Measurements from ENCODE around the gene MED26. TPM values are rescaled to one million over a fixed set of nuclear protein-coding genes. Genes with fewer than 3 reads are reported as not detected.
A peak's percentile ranks its signal among the peaks of the same experiment; 100 is the strongest.

The MED26 gene
- total RNA-seq, 1 experiment from 2014 or later, result 15.6 TPM

DNA sequence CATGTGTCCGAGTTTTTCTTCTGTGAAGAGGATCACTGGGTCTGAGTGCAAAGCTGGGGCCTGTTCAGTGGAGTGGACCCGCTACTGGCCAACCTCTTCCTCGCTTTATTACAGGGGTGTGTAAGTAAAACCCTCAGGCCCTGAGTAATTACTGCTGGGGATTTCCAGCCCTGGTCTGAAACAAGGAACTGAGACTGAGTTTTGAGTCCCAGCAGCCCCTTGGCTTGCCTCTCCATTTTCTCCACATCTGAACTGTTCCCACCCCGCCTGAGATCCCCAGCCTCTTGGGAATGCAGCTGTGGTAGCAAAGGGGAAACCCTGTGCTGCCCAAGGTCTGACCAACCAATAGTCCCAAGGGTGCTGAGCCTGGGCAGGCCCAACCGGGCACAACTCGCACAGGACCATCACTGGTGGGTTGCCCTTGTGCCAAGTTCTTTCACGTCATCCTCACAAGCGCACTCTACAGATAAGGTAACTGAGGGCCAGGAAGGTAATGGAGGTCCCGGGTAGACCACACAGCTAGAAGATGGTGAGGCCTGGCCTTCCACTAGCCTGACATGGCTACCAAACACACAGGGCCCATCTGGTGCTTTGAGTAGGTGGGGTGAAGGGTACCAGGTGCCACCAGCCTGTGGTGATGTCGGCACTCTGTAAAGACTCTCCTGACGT lies 42.1 kb downstream of the MED26 start:
- TF ChIP-seq, protein P1, sequence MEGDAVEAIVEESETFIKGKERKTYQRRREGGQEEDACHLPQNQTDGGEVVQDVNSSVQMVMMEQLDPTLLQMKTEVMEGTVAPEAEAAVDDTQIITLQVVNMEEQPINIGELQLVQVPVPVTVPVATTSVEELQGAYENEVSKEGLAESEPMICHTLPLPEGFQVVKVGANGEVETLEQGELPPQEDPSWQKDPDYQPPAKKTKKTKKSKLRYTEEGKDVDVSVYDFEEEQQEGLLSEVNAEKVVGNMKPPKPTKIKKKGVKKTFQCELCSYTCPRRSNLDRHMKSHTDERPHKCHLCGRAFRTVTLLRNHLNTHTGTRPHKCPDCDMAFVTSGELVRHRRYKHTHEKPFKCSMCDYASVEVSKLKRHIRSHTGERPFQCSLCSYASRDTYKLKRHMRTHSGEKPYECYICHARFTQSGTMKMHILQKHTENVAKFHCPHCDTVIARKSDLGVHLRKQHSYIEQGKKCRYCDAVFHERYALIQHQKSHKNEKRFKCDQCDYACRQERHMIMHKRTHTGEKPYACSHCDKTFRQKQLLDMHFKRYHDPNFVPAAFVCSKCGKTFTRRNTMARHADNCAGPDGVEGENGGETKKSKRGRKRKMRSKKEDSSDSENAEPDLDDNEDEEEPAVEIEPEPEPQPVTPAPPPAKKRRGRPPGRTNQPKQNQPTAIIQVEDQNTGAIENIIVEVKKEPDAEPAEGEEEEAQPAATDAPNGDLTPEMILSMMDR (conservative IDR thresholded peaks at IDR 0.05; ENCODE audit: low read depth, low read length), result no peak
- no peak for TF ChIP-seq EZH2 (IDR thresholded peaks at IDR 0.05; ENCODE audit: borderline replicate concordance, low read depth, low read length, poor library complexity, severe bottlenecking)
- peaks cover 70% of the 10 kb centered on the region for H3K4me1 ChIP-seq (ENCODE audit: insufficient read depth, low read length, poor library complexity, severe bottlenecking)

DNA sequence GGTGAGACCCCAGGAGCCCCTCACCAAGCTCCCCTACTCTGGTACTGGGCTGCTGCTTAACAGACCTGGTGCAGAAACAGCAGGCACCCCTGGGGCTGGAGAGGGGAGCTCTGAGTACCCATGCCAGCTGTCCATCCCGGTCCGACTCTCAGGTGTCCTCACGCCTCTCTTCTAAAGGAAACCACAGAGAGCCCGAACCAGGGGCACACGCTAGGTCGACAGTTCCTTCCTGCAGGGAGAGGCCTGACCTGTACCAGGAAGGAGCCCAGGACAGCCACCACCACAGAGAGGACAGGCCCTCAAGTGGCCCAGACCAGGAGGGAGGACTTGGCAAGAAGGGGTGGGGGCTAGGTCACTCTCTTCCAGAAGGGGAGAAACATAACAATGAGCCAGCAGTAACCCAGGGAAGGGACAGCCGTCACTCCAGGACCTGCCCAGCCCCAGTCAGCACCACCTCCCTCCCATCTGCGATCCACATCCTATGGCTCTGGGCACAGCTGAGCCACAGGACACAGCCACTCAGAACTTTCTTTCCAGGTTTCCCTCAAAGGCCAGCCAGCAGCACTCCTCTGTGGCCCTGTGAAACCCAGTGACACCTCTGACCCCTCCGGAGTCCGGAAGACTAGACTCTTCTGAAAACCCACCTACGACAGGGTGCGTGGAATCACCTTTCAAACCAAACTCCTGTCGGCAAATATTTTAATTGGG lies 42.8 kb downstream of the MED26 start:
- H3K36me3 ChIP-seq (ENCODE audit: insufficient read depth, low read length, poor library complexity, severe bottlenecking), result no peaks in the 10 kb centered on the region
- H3K4me3 ChIP-seq (ENCODE audit: low read depth, low read length, poor library complexity, severe bottlenecking), result peak overlapping the region; percentile 33
- DNase-seq (ENCODE audit: low spot score), result no peak
- H3K4me1 ChIP-seq (ENCODE audit: insufficient read depth, low read length, poor library complexity, severe bottlenecking), result peaks cover 67% of the 10 kb centered on the region
- no peak for TF ChIP-seq EZH2 (IDR thresholded peaks at IDR 0.05; ENCODE audit: borderline replicate concordance, low read depth, low read length, poor library complexity, severe bottlenecking)
- TF ChIP-seq, protein P1 (conservative IDR thresholded peaks at IDR 0.05; ENCODE audit: low read depth, low read length), result no peak
- H3K27me3 ChIP-seq (replicated peaks; ENCODE audit: insufficient read depth, low read depth, low read length, poor library complexity), result no peaks in the 10 kb centered on the region
- H3K9me3 ChIP-seq (ENCODE audit: low read depth, low read length, poor library complexity, severe bottlenecking), result no peaks in the 10 kb centered on the region
- intact Hi-C loops (cut with micrococcal nuclease; ENCODE audit: unreplicated experiment), result no loop called here
- BruUV-seq (replicated peaks), result no TSS peak
- peak overlapping the region; percentile 53 for H3K27ac ChIP-seq (ENCODE audit: low read depth, low read length, poor library complexity, severe bottlenecking)
- POLR2A ChIA-PET (ENCODE audit: low non-redundant PET), result no interaction called here
- CTCF ChIA-PET, result no interaction called here

More for the DNA sequence above, 42.1 kb downstream of the MED26 start:
- H3K36me3 ChIP-seq (ENCODE audit: insufficient read depth, low read length, poor library complexity, severe bottlenecking), result no peaks in the 10 kb centered on the region
- CTCF ChIA-PET, result no interaction called here
- DNase-seq (ENCODE audit: low spot score), result no peak
- H3K27ac ChIP-seq (ENCODE audit: low read depth, low read length, poor library complexity, severe bottlenecking), result peak overlapping the region; percentile 53
- intact Hi-C loops (cut with micrococcal nuclease; ENCODE audit: unreplicated experiment), result no loop called here
- H3K27me3 ChIP-seq (replicated peaks; ENCODE audit: insufficient read depth, low read depth, low read length, poor library complexity), result no peaks in the 10 kb centered on the region
- POLR2A ChIA-PET (ENCODE audit: low non-redundant PET), result no interaction called here
- H3K9me3 ChIP-seq (ENCODE audit: low read depth, low read length, poor library complexity, severe bottlenecking), result no peaks in the 10 kb centered on the region
- BruUV-seq (replicated peaks), result no TSS peak
- no peak overlapping the region for H3K4me3 ChIP-seq (ENCODE audit: low read depth, low read length, poor library complexity, severe bottlenecking)

DNA sequence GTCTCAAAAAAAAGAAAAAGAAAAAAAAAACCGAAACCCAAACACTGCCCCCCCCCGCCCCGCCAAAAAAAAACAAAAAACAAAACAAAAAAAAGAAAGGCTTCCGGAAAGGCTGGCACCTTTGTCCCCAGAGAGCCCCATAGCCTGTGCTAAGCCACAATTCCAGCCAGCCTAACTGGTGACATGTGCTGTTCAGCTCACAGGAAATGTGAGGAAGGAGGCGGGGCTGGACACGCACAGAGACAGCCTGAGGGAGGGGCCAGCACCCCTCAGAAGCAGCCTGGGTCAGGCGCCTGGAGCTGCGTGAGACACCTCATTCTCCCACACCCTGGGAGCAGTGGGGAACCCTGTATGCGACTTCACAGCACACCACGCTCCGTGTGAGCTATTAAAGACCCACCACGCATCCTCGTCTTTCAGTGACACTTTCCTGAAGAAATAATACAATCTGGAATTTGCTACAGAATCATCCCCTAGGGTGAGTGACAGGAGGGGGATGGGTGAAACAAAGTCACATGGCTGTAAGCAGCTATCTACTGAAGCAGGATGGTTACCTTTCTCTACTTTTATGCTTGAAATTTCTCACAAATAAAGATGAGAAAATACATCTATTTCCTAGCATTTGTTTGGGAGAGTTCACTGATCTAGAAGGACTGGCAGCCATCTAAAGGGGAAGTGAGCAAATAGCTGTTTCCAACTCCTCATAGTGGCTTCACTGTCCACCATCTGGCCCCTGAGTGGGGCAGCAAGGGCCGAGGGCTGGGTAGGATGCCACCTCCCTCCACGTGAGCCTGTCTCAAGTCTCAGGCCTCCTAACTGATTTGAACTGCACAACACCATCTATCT lies 43.5 kb downstream of the MED26 start:
- peak; percentile 92 for DNase-seq (ENCODE audit: low spot score)
- no peak for TF ChIP-seq EZH2 (IDR thresholded peaks at IDR 0.05; ENCODE audit: borderline replicate concordance, low read depth, low read length, poor library complexity, severe bottlenecking)
- TF ChIP-seq, protein P1 (conservative IDR thresholded peaks at IDR 0.05; ENCODE audit: low read depth, low read length), result no peak
- no peaks in the 10 kb centered on the region for H3K27me3 ChIP-seq (replicated peaks; ENCODE audit: insufficient read depth, low read depth, low read length, poor library complexity)
- peak overlapping the region; percentile 33 for H3K4me3 ChIP-seq (ENCODE audit: low read depth, low read length, poor library complexity, severe bottlenecking)
- BruUV-seq (replicated peaks), result no TSS peak
- ChIA-PET POLR2A (ENCODE audit: low non-redundant PET) (interaction anchor here (0.5 to 0.6 kb wide), 2 partner anchors 20 to 636 kb away, joined by 3 to 4 read pairs; no protein-coding TSS in a partner anchor), CTCF (no interaction called here)
- H3K9me3 ChIP-seq (ENCODE audit: low read depth, low read length, poor library complexity, severe bottlenecking), result no peaks in the 10 kb centered on the region
- intact Hi-C loops (cut with micrococcal nuclease; ENCODE audit: unreplicated experiment), result no loop called here
- no peaks in the 10 kb centered on the region for H3K36me3 ChIP-seq (ENCODE audit: insufficient read depth, low read length, poor library complexity, severe bottlenecking)
- peak overlapping the region; percentile 53 for H3K27ac ChIP-seq (ENCODE audit: low read depth, low read length, poor library complexity, severe bottlenecking)
- H3K4me1 ChIP-seq (ENCODE audit: insufficient read depth, low read length, poor library complexity, severe bottlenecking), result peaks cover 60% of the 10 kb centered on the region

Data from A673 (cell line).